Hepatocyte (in vitro differentiated cells): Measurements from ENCODE around the gene FMNL1. TPM values are rescaled to one million over a fixed set of nuclear protein-coding genes. Genes with fewer than 3 reads are reported as not detected.

Experiments
- DNase-seq: peaks from one replicate; pipeline ENCODE4 v3.0.0-alpha.2; 2016; ENCODE audit warnings: low spot score
- H2AFZ ChIP-seq: fragments of 200-600 bp; sonication (generic); 2 replicates; pipeline ENCODE4 v1.6.0; 2016; ENCODE audit warnings: antibody characterized with exemption, mild to moderate bottlenecking
- H3K27ac ChIP-seq: fragments of 200-600 bp; sonication (generic); 2 replicates; pipeline ENCODE4 v1.5.1; 2016; ENCODE audit warnings: mild to moderate bottlenecking
- H3K27me3 ChIP-seq: fragments of 200-600 bp; sonication (generic); 2 replicates; pipeline ENCODE4 v1.6.1; 2016
- H3K36me3 ChIP-seq: fragments of 200-600 bp; sonication (generic); replicated peaks from 2 replicates; pipeline ENCODE4 v1.5.1; 2016; ENCODE audit warnings: low read depth; ENCODE audit not compliant: insufficient read depth
- H3K4me1 ChIP-seq: fragments of 200-600 bp; sonication (generic); 2 replicates; pipeline ENCODE4 v1.5.1; 2016; ENCODE audit warnings: mild to moderate bottlenecking, moderate library complexity; ENCODE audit not compliant: insufficient read depth
- H3K4me2 ChIP-seq: fragments of 200-600 bp; sonication (generic); 2 replicates; pipeline ENCODE4 v1.6.0; 2016
- H3K4me3 ChIP-seq: fragments of 200-600 bp; sonication (generic); 2 replicates; pipeline ENCODE4 v1.5.1; 2016; ENCODE audit warnings: mild to moderate bottlenecking
- H3K79me2 ChIP-seq: fragments of 200-600 bp; sonication (generic); 2 replicates; pipeline ENCODE4 v1.6.0; 2017; ENCODE audit warnings: mild to moderate bottlenecking
- H3K9me2 ChIP-seq: fragments of 200-600 bp; sonication (generic); replicated peaks from 2 replicates; pipeline ENCODE4 v1.6.0; 2017; ENCODE audit warnings: mild to moderate bottlenecking; ENCODE audit not compliant: insufficient read depth
- H3K9me3 ChIP-seq: fragments of 200-600 bp; sonication (generic); 2 replicates; pipeline ENCODE4 v1.5.1; 2016; ENCODE audit warnings: low read depth, mild to moderate bottlenecking
- H4K20me1 ChIP-seq: fragments of 200-600 bp; sonication (generic); 2 replicates; pipeline ENCODE4 v1.6.0; 2016; ENCODE audit warnings: mild to moderate bottlenecking; ENCODE audit not compliant: insufficient read depth, poor library complexity, severe bottlenecking
- EZH2 ChIP-seq: fragments of 200-600 bp; sonication (generic); IDR thresholded peaks from 2 replicates; pipeline ENCODE4 v1.6.1; 2016; ENCODE audit warnings: antibody characterized with exemption, mild to moderate bottlenecking, borderline replicate concordance
- EZH2phosphoT487 ChIP-seq: fragments of 200-600 bp; sonication (generic); IDR thresholded peaks from one replicate; pipeline ENCODE4 v1.6.1; 2018; ENCODE audit warnings: antibody characterized with exemption, mild to moderate bottlenecking, low read depth, moderate library complexity; ENCODE audit not compliant: unreplicated experiment, severe bottlenecking
- WGBS: methylation state at CpG from one replicate; pipeline ENCODE4 v1.1.6; 2016; ENCODE audit warnings: low lambda C conversion rate; ENCODE audit errors: missing lambda C conversion rate; 5-methylcytosine and 5-hydroxymethylcytosine counted together
- polyA plus RNA-seq: library from polyadenylated mRNA; unstranded; fragments of >200 nt; fragmentation: Nextera tagmentation; extraction: Ambion mirVana; gene quantifications from 2 replicates; pipeline ENCODE4 v1.2.1, GENCODE V29; 2016
- total RNA-seq: library from RNA; depleted of rRNA; stranded (reverse); fragments of >200 nt; gene quantifications from 2 replicates; pipeline ENCODE4 v1.2.3, GENCODE V29; 2014
- TF ChIP-seq, protein P1 (sequence below): fragments of 200-600 bp; sonication (generic); IDR thresholded peaks from 2 replicates; pipeline ENCODE4 v1.5.1; 2016; ENCODE audit warnings: antibody characterized with exemption, mild to moderate bottlenecking; ENCODE audit not compliant: poor library complexity

Gene FMNL1, protein sequence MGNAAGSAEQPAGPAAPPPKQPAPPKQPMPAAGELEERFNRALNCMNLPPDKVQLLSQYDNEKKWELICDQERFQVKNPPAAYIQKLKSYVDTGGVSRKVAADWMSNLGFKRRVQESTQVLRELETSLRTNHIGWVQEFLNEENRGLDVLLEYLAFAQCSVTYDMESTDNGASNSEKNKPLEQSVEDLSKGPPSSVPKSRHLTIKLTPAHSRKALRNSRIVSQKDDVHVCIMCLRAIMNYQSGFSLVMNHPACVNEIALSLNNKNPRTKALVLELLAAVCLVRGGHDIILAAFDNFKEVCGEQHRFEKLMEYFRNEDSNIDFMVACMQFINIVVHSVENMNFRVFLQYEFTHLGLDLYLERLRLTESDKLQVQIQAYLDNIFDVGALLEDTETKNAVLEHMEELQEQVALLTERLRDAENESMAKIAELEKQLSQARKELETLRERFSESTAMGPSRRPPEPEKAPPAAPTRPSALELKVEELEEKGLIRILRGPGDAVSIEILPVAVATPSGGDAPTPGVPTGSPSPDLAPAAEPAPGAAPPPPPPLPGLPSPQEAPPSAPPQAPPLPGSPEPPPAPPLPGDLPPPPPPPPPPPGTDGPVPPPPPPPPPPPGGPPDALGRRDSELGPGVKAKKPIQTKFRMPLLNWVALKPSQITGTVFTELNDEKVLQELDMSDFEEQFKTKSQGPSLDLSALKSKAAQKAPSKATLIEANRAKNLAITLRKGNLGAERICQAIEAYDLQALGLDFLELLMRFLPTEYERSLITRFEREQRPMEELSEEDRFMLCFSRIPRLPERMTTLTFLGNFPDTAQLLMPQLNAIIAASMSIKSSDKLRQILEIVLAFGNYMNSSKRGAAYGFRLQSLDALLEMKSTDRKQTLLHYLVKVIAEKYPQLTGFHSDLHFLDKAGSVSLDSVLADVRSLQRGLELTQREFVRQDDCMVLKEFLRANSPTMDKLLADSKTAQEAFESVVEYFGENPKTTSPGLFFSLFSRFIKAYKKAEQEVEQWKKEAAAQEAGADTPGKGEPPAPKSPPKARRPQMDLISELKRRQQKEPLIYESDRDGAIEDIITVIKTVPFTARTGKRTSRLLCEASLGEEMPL
- 0.30 and 1.4 TPM in 2 replicates for total RNA-seq
- 1.2 and 2.9 TPM in 2 replicates for polyA plus RNA-seq

DNA sequence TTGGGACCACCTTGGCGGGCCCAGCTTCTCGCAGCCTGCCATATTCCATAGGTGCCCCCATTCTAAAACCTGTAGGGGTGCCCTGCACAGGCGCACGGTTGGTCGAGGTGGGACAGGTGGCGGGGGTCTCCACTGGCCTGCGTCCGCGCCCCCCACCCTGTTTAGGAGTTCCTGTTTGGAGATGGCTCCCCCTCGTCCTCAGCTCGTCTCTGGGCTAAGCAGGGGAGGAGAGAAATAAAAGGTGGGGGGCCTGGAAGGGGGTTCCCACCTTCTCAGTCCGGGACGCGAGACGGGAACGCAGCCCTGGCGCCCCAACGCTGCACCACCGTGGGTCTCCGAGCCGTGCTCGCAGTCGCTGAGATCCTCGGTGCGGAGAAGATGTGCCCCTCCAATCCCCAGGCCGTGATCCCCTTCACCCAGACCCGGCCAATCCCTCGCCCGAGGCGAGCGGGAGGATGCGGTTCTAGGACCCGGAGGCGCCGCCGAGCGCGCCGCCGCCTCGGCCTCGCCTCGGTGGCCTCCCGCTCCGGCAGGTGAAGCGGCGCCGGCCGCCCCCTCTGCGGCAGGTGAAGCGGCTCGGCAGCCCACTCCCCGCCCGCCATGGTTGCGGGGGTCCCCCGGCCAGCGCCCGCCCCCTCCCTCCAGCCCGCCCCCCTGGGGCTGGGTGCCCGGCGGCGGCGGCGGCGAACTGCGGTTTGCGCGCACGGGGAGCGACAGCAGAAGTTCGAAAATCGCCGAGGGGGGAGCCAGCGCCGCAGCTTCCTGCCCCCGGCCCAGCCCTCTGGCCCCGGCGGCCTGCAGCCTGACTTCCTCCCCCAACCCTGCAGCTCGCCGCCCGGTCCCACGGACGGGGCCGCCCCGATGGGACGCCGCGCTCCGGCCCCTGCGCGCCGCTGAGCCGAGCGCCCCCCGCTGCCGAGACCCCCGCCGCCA lies at the start of gene FMNL1:
FMNL1 (plus strand) TSS at position 805 of the 933 bp plus-strand sequence. CDS start 240 bp downstream, outside the sequence.
- no peak within 1 kb of the TSS for H3K27ac ChIP-seq
- H3K27me3 ChIP-seq, result peaks cover 37% of the 10 kb centered on the region
- H3K79me2 ChIP-seq, result no peaks in the 10 kb centered on the region
- no peaks in the 10 kb centered on the region for H3K36me3 ChIP-seq
- H3K9me2 ChIP-seq, result no peaks in the 10 kb centered on the region
- H3K4me1 ChIP-seq, result peaks cover 4% of the 10 kb centered on the region
- peak within 1 kb of the TSS; percentile 96 for H3K4me2 ChIP-seq
- WGBS, result 6% methylated on average over 62 of the region's 98 CpGs
- H4K20me1 ChIP-seq, result no peaks in the 10 kb centered on the region
- peak within 1 kb of the TSS; percentile 45 for H3K4me3 ChIP-seq
- H3K9me3 ChIP-seq, result no peaks in the 10 kb centered on the region
- peak within 1 kb of the TSS; percentile 52 for H2AFZ ChIP-seq
- TF ChIP-seq, protein P1, sequence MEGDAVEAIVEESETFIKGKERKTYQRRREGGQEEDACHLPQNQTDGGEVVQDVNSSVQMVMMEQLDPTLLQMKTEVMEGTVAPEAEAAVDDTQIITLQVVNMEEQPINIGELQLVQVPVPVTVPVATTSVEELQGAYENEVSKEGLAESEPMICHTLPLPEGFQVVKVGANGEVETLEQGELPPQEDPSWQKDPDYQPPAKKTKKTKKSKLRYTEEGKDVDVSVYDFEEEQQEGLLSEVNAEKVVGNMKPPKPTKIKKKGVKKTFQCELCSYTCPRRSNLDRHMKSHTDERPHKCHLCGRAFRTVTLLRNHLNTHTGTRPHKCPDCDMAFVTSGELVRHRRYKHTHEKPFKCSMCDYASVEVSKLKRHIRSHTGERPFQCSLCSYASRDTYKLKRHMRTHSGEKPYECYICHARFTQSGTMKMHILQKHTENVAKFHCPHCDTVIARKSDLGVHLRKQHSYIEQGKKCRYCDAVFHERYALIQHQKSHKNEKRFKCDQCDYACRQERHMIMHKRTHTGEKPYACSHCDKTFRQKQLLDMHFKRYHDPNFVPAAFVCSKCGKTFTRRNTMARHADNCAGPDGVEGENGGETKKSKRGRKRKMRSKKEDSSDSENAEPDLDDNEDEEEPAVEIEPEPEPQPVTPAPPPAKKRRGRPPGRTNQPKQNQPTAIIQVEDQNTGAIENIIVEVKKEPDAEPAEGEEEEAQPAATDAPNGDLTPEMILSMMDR, result no peak
- no peak for TF ChIP-seq EZH2
- TF ChIP-seq EZH2phosphoT487, result no peak
- DNase-seq, result no peak

DNA sequence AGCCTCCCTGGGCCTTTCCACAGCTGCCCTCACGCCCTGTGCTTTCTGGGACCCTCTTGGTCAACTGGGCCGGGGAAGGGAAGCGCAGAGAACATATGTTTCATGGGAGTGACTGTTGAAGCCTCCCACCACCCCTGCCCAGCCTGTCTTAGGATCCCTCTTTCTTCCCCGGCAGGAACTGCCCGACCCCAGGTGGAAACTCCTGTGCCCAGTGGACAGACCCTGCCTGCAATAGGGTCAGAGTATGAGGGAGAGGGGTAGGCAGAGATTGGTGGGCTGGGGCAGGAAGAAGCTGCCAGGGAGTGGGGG lies 49.5 kb upstream of the FMNL1 start:
- H2AFZ ChIP-seq, result no peak overlapping the region
- H3K9me2 ChIP-seq, result no peaks in the 10 kb centered on the region
- H3K27ac ChIP-seq, result peak overlapping the region; percentile 98
- DNase-seq, result no peak
- H3K27me3 ChIP-seq, result no peaks in the 10 kb centered on the region
- H3K79me2 ChIP-seq, result no peaks in the 10 kb centered on the region
- no peaks in the 10 kb centered on the region for H4K20me1 ChIP-seq
- 75% methylated on average over 5 of the region's 5 CpGs for WGBS
- no peaks in the 10 kb centered on the region for H3K9me3 ChIP-seq
- no peak for TF ChIP-seq EZH2
- TF ChIP-seq, protein P1, result no peak
- no peak for TF ChIP-seq EZH2phosphoT487
- H3K4me2 ChIP-seq, result peak overlapping the region; percentile 60
- peaks cover 45% of the 10 kb centered on the region for H3K4me1 ChIP-seq
- H3K4me3 ChIP-seq, result no peak overlapping the region
- no peaks in the 10 kb centered on the region for H3K36me3 ChIP-seq

DNA sequence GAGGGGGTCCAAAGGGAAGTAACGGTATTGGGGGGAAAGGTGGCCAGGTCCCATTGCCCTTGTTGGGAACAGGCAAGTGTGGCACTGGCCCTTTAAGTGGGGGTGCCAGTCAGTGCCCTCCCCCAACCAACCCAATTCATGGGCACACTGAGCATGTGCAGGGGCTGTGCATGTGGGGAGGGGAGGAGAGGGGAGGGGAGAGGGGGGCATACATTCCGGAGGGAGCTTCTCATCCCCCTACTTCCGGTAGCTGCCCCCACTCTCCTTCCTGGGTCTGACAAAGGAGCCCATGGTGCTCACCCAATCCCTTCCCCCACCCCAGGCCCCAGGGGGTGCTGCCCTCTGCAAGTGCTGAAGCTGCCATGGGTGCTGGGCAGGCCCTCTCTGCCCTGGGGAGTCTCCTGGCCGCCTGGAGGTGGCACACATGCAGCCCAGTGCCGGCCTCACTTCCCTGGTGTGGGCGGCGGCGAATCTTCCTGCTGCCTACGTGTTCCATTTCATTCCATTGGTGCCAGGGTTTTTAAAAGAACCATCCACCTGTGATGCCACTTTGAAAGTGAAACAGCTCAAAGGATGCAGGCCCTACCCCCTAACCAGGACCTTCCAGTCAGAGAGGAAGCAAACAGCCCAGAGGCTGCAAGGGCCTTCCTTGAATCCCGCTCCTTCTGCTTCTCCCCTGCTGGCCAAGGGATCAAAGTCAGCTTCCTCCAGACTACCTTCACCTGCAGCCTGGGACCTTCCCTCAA lies 49.0 kb upstream of the FMNL1 start:
- H3K27ac ChIP-seq, result peak overlapping the region; percentile 98
- no peaks in the 10 kb centered on the region for H3K9me2 ChIP-seq
- peak overlapping the region; percentile 60 for H3K4me2 ChIP-seq
- TF ChIP-seq EZH2, result no peak
- H3K79me2 ChIP-seq, result no peaks in the 10 kb centered on the region
- H3K9me3 ChIP-seq, result no peaks in the 10 kb centered on the region
- no peak overlapping the region for H3K4me3 ChIP-seq
- H3K27me3 ChIP-seq, result no peaks in the 10 kb centered on the region
- peak; percentile 64 for DNase-seq
- peak overlapping the region; percentile 35 for H2AFZ ChIP-seq
- 71% methylated on average over 7 of the region's 10 CpGs for WGBS
- no peaks in the 10 kb centered on the region for H4K20me1 ChIP-seq
- H3K36me3 ChIP-seq, result no peaks in the 10 kb centered on the region
- H3K4me1 ChIP-seq, result peaks cover 45% of the 10 kb centered on the region
